ENCODE data around the gene DAP.

Gene DAP

DNA sequence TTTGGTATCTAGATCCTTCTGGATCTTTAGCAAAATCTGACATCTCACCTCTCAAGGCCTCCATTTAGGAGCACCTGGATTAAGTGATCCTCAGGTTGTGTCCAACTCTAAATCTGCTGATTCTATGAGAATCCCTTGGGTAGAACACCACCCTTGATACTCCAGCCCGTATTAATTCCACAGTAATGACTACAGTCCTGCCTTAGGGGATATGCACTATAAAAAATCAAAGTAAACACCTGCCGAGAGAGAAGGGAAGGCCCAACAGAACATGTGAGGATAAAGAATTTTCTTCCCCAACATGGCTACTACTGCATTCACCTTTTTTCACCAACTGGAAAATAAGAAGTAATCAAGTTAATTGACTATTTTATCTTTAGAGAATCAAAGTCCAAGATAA, 27.6 kb downstream of the DAP start:
- H3K4me3 ChIP-seq (ENCODE audit: low read length in 2 of 2) = no peak overlapping the region
- WGBS, 2 donors (ENCODE audit: extremely low coverage in 2 of 2, insufficient read length in 2 of 2, insufficient replicate concordance in 1 of 2) = no CpG with 5 or more reads among the region's 2 CpGs
- H2BK5ac ChIP-seq (ENCODE audit: low read length) = no peak overlapping the region
- no peak for DNase-seq (ENCODE audit: low spot score)
- H2BK12ac ChIP-seq (ENCODE audit: low read length) = no peak overlapping the region
- no peak overlapping the region for H3K4ac ChIP-seq (ENCODE audit: low read length)
- no peak overlapping the region for H2AK5ac ChIP-seq (ENCODE audit: low read depth, low read length)
- no peaks in the 10 kb centered on the region for H3K27me3 ChIP-seq (ENCODE audit: control insufficient read depth in 3 of 3, insufficient read depth in 3 of 3, low read depth in 1 of 3, low read length in 3 of 3)
- no peak overlapping the region for H4K8ac ChIP-seq (ENCODE audit: low read depth, low read length)
- H3K9me3 ChIP-seq (replicated peaks in 1 of 2; ENCODE audit: control insufficient read depth in 2 of 2, insufficient read depth in 1 of 2, low read depth in 1 of 2, low read length in 2 of 2) = no peaks in the 10 kb centered on the region
- no peak overlapping the region for H2AFZ ChIP-seq (ENCODE audit: low read length)
- no peak overlapping the region for H4K91ac ChIP-seq (ENCODE audit: low read depth, low read length, poor library complexity)
- no peak overlapping the region for H3K4me2 ChIP-seq (ENCODE audit: insufficient read depth, low read length, poor library complexity, severe bottlenecking)
- no peak overlapping the region for H3K23ac ChIP-seq (ENCODE audit: low read depth, low read length, poor library complexity)
- H3K36me3 ChIP-seq (replicated peaks in 1 of 2; ENCODE audit: control insufficient read depth in 2 of 2, insufficient read depth in 2 of 2, low read length in 2 of 2) = peaks cover 8 to 31% of the 10 kb centered on the region in 2 donors
- H3K4me1 ChIP-seq (ENCODE audit: control insufficient read depth in 2 of 2, insufficient read depth in 1 of 2, low read depth in 1 of 2, low read length in 2 of 2) = peaks cover 0 to 3% of the 10 kb centered on the region in 2 donors
- H2BK15ac ChIP-seq (ENCODE audit: low read length) = no peak overlapping the region
- H3K27ac ChIP-seq (replicated peaks; ENCODE audit: low read length) = no peak overlapping the region
- H3K14ac ChIP-seq (ENCODE audit: low read length) = no peak overlapping the region
- H3K18ac ChIP-seq (ENCODE audit: low read length) = no peak overlapping the region
- no peaks in the 10 kb centered on the region for H3K79me1 ChIP-seq (ENCODE audit: low read depth, low read length)
- no peak overlapping the region for H3K9ac ChIP-seq (ENCODE audit: low read depth, low read length, poor library complexity)
- H2BK120ac ChIP-seq (ENCODE audit: low read depth, low read length) = no peak overlapping the region

DNA sequence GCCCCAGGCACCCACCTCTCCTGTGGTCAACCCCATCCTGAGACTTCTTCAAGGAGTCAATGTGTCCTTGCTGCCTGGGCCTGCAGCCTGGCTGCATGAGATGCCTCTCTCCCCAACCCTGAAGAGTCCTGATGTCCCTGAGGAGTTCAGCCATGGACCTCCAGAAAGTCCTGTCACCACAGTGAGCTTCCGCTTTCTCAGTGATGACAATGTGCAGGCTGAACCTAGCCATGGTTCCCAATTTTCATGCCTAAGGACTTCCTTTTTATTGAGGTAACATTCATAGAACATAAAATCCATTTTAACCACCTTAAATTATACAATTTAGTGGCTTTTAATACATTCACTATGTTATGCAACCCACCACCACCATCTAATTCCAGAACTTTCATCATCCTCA, 29.1 kb downstream of the DAP start:
- Histone ChIP-seq H3K27ac (replicated peaks; ENCODE audit: low read length) (no peak overlapping the region), H3K23ac (ENCODE audit: low read depth, low read length, poor library complexity) (no peak overlapping the region), H3K27me3 (ENCODE audit: control insufficient read depth in 3 of 3, insufficient read depth in 3 of 3, low read depth in 1 of 3, low read length in 3 of 3) (no peaks in the 10 kb centered on the region), H2BK120ac (ENCODE audit: low read depth, low read length) (no peak overlapping the region), H4K8ac (ENCODE audit: low read depth, low read length) (no peak overlapping the region), H3K4me2 (ENCODE audit: insufficient read depth, low read length, poor library complexity, severe bottlenecking) (no peak overlapping the region), H3K4me3 (ENCODE audit: low read length in 2 of 2) (no peak overlapping the region), H4K91ac (ENCODE audit: low read depth, low read length, poor library complexity) (no peak overlapping the region), H3K9ac (ENCODE audit: low read depth, low read length, poor library complexity) (no peak overlapping the region), H3K79me1 (ENCODE audit: low read depth, low read length) (no peaks in the 10 kb centered on the region), H3K4me1 (ENCODE audit: control insufficient read depth in 2 of 2, insufficient read depth in 1 of 2, low read depth in 1 of 2, low read length in 2 of 2) (peaks cover 0 to 3% of the 10 kb centered on the region in 2 donors), H2AFZ (ENCODE audit: low read length) (no peak overlapping the region), H2BK15ac (ENCODE audit: low read length) (no peak overlapping the region), H3K4ac (ENCODE audit: low read length) (no peak overlapping the region), H3K9me3 (replicated peaks in 1 of 2; ENCODE audit: control insufficient read depth in 2 of 2, insufficient read depth in 1 of 2, low read depth in 1 of 2, low read length in 2 of 2) (no peaks in the 10 kb centered on the region), H2BK5ac (ENCODE audit: low read length) (no peak overlapping the region), H3K18ac (ENCODE audit: low read length) (no peak overlapping the region), H2BK12ac (ENCODE audit: low read length) (no peak overlapping the region), H3K14ac (ENCODE audit: low read length) (no peak overlapping the region), H2AK5ac (ENCODE audit: low read depth, low read length) (no peak overlapping the region), H3K36me3 (replicated peaks in 1 of 2; ENCODE audit: control insufficient read depth in 2 of 2, insufficient read depth in 2 of 2, low read length in 2 of 2) (peaks cover 10 to 29% of the 10 kb centered on the region in 2 donors)
- no CpG with 5 or more reads among the region's 1 CpG for WGBS, 2 donors (ENCODE audit: extremely low coverage in 2 of 2, insufficient read length in 2 of 2, insufficient replicate concordance in 1 of 2)
- DNase-seq (ENCODE audit: low spot score) = no peak

DNA sequence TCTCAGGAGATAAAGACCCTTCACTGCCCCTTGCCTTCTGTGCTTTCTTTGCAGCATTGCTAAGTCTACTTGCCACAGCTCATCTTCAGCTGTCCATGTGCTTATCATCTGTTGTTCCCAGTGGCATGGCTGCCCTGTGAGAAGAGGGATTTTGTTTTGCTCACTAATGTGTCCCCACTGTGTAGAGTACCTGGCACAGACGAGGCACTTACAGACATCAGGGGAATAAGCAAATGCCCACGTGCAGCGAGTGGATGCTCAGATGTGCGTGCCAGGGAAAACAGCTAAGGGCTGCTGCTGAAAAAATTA, 31.0 kb downstream of the DAP start:
- no peak for DNase-seq (ENCODE audit: low spot score)
- Histone ChIP-seq H2BK15ac (ENCODE audit: low read length) (no peak overlapping the region), H3K4me1 (ENCODE audit: control insufficient read depth in 2 of 2, insufficient read depth in 1 of 2, low read depth in 1 of 2, low read length in 2 of 2) (peaks cover 0 to 7% of the 10 kb centered on the region in 2 donors), H3K27ac (replicated peaks; ENCODE audit: low read length) (no peak overlapping the region), H3K9ac (ENCODE audit: low read depth, low read length, poor library complexity) (no peak overlapping the region), H2BK12ac (ENCODE audit: low read length) (no peak overlapping the region), H3K18ac (ENCODE audit: low read length) (no peak overlapping the region), H3K36me3 (replicated peaks in 1 of 2; ENCODE audit: control insufficient read depth in 2 of 2, insufficient read depth in 2 of 2, low read length in 2 of 2) (peaks cover 13 to 41% of the 10 kb centered on the region in 2 donors), H3K4ac (ENCODE audit: low read length) (no peak overlapping the region), H4K8ac (ENCODE audit: low read depth, low read length) (no peak overlapping the region), H2BK120ac (ENCODE audit: low read depth, low read length) (no peak overlapping the region), H3K4me3 (ENCODE audit: low read length in 2 of 2) (no peak overlapping the region), H2BK5ac (ENCODE audit: low read length) (no peak overlapping the region), H3K9me3 (replicated peaks in 1 of 2; ENCODE audit: control insufficient read depth in 2 of 2, insufficient read depth in 1 of 2, low read depth in 1 of 2, low read length in 2 of 2) (no peaks in the 10 kb centered on the region), H3K14ac (ENCODE audit: low read length) (no peak overlapping the region), H3K4me2 (ENCODE audit: insufficient read depth, low read length, poor library complexity, severe bottlenecking) (no peak overlapping the region), H2AFZ (ENCODE audit: low read length) (no peak overlapping the region), H3K23ac (ENCODE audit: low read depth, low read length, poor library complexity) (no peak overlapping the region), H4K91ac (ENCODE audit: low read depth, low read length, poor library complexity) (no peak overlapping the region), H3K79me1 (ENCODE audit: low read depth, low read length) (no peaks in the 10 kb centered on the region), H2AK5ac (ENCODE audit: low read depth, low read length) (no peak overlapping the region), H3K27me3 (ENCODE audit: control insufficient read depth in 3 of 3, insufficient read depth in 3 of 3, low read depth in 1 of 3, low read length in 3 of 3) (no peaks in the 10 kb centered on the region)
- WGBS, 2 donors (ENCODE audit: extremely low coverage in 2 of 2, insufficient read length in 2 of 2, insufficient replicate concordance in 1 of 2) = no CpG with 5 or more reads among the region's 4 CpGs

- H3K4me2 ChIP-seq (ENCODE audit: insufficient read depth, low read length, poor library complexity, severe bottlenecking) = no peak overlapping the region
- H3K4me3 ChIP-seq (ENCODE audit: low read length in 2 of 2) = no peak overlapping the region
- H3K4ac ChIP-seq (ENCODE audit: low read length) = no peak overlapping the region
- no peak overlapping the region for H2BK12ac ChIP-seq (ENCODE audit: low read length)
- no peaks in the 10 kb centered on the region for H3K27me3 ChIP-seq (ENCODE audit: control insufficient read depth in 3 of 3, insufficient read depth in 3 of 3, low read depth in 1 of 3, low read length in 3 of 3)
- no peaks in the 10 kb centered on the region for H3K79me1 ChIP-seq (ENCODE audit: low read depth, low read length)
- no peak for DNase-seq (ENCODE audit: low spot score)
- no peak overlapping the region for H4K8ac ChIP-seq (ENCODE audit: low read depth, low read length)
- H2AK5ac ChIP-seq (ENCODE audit: low read depth, low read length) = no peak overlapping the region
- no peak overlapping the region for H3K18ac ChIP-seq (ENCODE audit: low read length)
- H3K23ac ChIP-seq (ENCODE audit: low read depth, low read length, poor library complexity) = no peak overlapping the region
- peaks cover 13 to 44% of the 10 kb centered on the region in 2 donors for H3K36me3 ChIP-seq (replicated peaks in 1 of 2; ENCODE audit: control insufficient read depth in 2 of 2, insufficient read depth in 2 of 2, low read length in 2 of 2)
- H2BK15ac ChIP-seq (ENCODE audit: low read length) = no peak overlapping the region
- no peaks in the 10 kb centered on the region for H3K9me3 ChIP-seq (replicated peaks in 1 of 2; ENCODE audit: control insufficient read depth in 2 of 2, insufficient read depth in 1 of 2, low read depth in 1 of 2, low read length in 2 of 2)
- no peak overlapping the region for H3K27ac ChIP-seq (replicated peaks; ENCODE audit: low read length)
- H2BK120ac ChIP-seq (ENCODE audit: low read depth, low read length) = no peak overlapping the region
- no peak overlapping the region for H2AFZ ChIP-seq (ENCODE audit: low read length)
- H3K14ac ChIP-seq (ENCODE audit: low read length) = no peak overlapping the region
- no peak overlapping the region for H2BK5ac ChIP-seq (ENCODE audit: low read length)
- no CpG with 5 or more reads among the region's 9 CpGs for WGBS, 2 donors (ENCODE audit: extremely low coverage in 2 of 2, insufficient read length in 2 of 2, insufficient replicate concordance in 1 of 2)
- H3K4me1 ChIP-seq (ENCODE audit: control insufficient read depth in 2 of 2, insufficient read depth in 1 of 2, low read depth in 1 of 2, low read length in 2 of 2) = peaks cover 0 to 7% of the 10 kb centered on the region in 2 donors
- H4K91ac ChIP-seq (ENCODE audit: low read depth, low read length, poor library complexity) = no peak overlapping the region
- H3K9ac ChIP-seq (ENCODE audit: low read depth, low read length, poor library complexity) = no peak overlapping the region
Measured at GRCh38 chr5:10729320-10730042, 31.6 kb downstream of the DAP start.
